SK-N-SH treated with all-trans-retinoic acid at 6 μM for 48 hours (cell line): ENCODE results near the gene POC1A.

Experiments
- ESRRG ChIP-seq: fragments of 250-450 bp; sonication (Bioruptor Pico); IDR thresholded peaks from 2 replicates; pipeline ENCODE4 v1.6.1; 2021; ENCODE audit warnings: mild to moderate bottlenecking
- OSR1 ChIP-seq: fragments of 250-450 bp; sonication (Bioruptor Pico); IDR thresholded peaks from 2 replicates; pipeline ENCODE4 v1.8.0; 2022; ENCODE audit warnings: moderate library complexity, mild to moderate bottlenecking, inconsistent platforms
- PATZ1 ChIP-seq: fragments of 250-450 bp; sonication (Bioruptor Pico); IDR thresholded peaks from 2 replicates; pipeline ENCODE4 v1.8.0; 2020; ENCODE audit warnings: mild to moderate bottlenecking, moderate library complexity, borderline replicate concordance
- PPARA ChIP-seq: fragments of 250-450 bp; sonication (Bioruptor Pico); IDR thresholded peaks from 2 replicates; pipeline ENCODE4 v1.5.0; 2020; ENCODE audit warnings: mild to moderate bottlenecking, borderline replicate concordance
- SNAI2 ChIP-seq: fragments of 250-450 bp; sonication (Bioruptor Pico); IDR thresholded peaks from 2 replicates; pipeline ENCODE4 v1.5.0; 2020; ENCODE audit warnings: mild to moderate bottlenecking, moderate library complexity
- ZFP3 ChIP-seq: fragments of 250-450 bp; sonication (Bioruptor Pico); IDR thresholded peaks from 2 replicates; pipeline ENCODE4 v1.5.0; 2020; ENCODE audit warnings: mild to moderate bottlenecking, moderate library complexity
- ZNF70 ChIP-seq: fragments of 450-650 bp; formaldehyde crosslinking; IDR thresholded peaks from 2 replicates; pipeline ENCODE4 v1.5.0; 2020; ENCODE audit warnings: mild to moderate bottlenecking, moderate library complexity
- ZNF8 ChIP-seq: fragments of 450-650 bp; formaldehyde crosslinking; IDR thresholded peaks from 2 replicates; pipeline ENCODE4 v1.5.0; 2020; ENCODE audit warnings: mild to moderate bottlenecking, moderate library complexity

GRCh38 chr3:52044869-52045619 lies 109.2 kb downstream of the POC1A start:
- TF ChIP-seq OSR1, result no peak
- no peak for TF ChIP-seq ESRRG
- no peak for TF ChIP-seq ZFP3
- no peak for TF ChIP-seq ZNF70 (CRISPR knock-in tag)
- TF ChIP-seq ZNF8 (CRISPR knock-in tag), result no peak
- TF ChIP-seq SNAI2 (CRISPR knock-in tag), result no peak
- TF ChIP-seq PATZ1, result no peak
- TF ChIP-seq PPARA (CRISPR knock-in tag), result no peak
